Liver (tissue), 9 donors: Measurements from ENCODE around the gene FREY1. TPM values are rescaled to one million over a fixed set of nuclear protein-coding genes. Genes with fewer than 3 reads are reported as not detected.

Source experiments
- DNase-seq: peaks from one replicate; pipeline ENCODE4 v3.0.0-alpha.2; 2017; ENCODE audit warnings: low spot score
- H3K27ac ChIP-seq, 2 donors: one replicate each; pipeline ENCODE4 v1.7.0; 2013; ENCODE audit warnings: inconsistent platforms in 2 of 2, low read length in 2 of 2, control low read depth in 1 of 2, low read depth in 1 of 2, mild to moderate bottlenecking in 1 of 2
- H3K27me3 ChIP-seq, 4 donors: one replicate each; pipeline versions ENCODE4 v1.6.1 to v1.7.0; 2013; ENCODE audit warnings: low read length in 3 of 4, inconsistent platforms in 1 of 4, mild to moderate bottlenecking in 1 of 4, moderate library complexity in 1 of 4; ENCODE audit not compliant: control insufficient read depth in 4 of 4, insufficient read depth in 4 of 4
- H3K36me3 ChIP-seq, 4 donors: one replicate each; pipeline versions ENCODE4 v1.6.1 to v1.7.0; 2013; ENCODE audit warnings: low read length in 3 of 4, mild to moderate bottlenecking in 3 of 4, low read depth in 1 of 4, moderate library complexity in 1 of 4; ENCODE audit not compliant: control insufficient read depth in 4 of 4, insufficient read depth in 3 of 4
- H3K4me1 ChIP-seq, 4 donors: one replicate each; pipeline versions ENCODE4 v1.6.1 to v1.7.0; 2013; ENCODE audit warnings: low read length in 3 of 4, mild to moderate bottlenecking in 3 of 4, moderate library complexity in 1 of 4; ENCODE audit not compliant: control insufficient read depth in 4 of 4, insufficient read depth in 4 of 4
- H3K4me3 ChIP-seq, 3 donors: one replicate each; pipeline versions ENCODE4 v1.6.1 to v1.7.0; 2013; ENCODE audit warnings: low read length in 3 of 3, control low read depth in 1 of 3, low read depth in 1 of 3, mild to moderate bottlenecking in 1 of 3
- H3K9ac ChIP-seq, 2 donors: one replicate each; pipeline ENCODE4 v1.7.0; 2013; ENCODE audit warnings: low read length in 2 of 2, mild to moderate bottlenecking in 2 of 2, moderate library complexity in 2 of 2, control low read depth in 1 of 2, low read depth in 1 of 2
- H3K9me3 ChIP-seq, 4 donors: one replicate each; pipeline versions ENCODE4 v1.6.1 to v1.7.0; 2013; ENCODE audit warnings: low read length in 3 of 4; ENCODE audit not compliant: control insufficient read depth in 4 of 4
- EGR1 ChIP-seq, 2 donors: IDR thresholded peaks; 2 replicates each; pipeline ENCODE4 v1.6.1; 2016 to 2018; ENCODE audit warnings: antibody characterized with exemption in 2 of 2, low read depth in 2 of 2
- FOXA1 ChIP-seq: IDR thresholded peaks from 2 replicates; pipeline ENCODE4 v1.6.1; 2016; ENCODE audit warnings: antibody characterized with exemption
- HNF4G ChIP-seq: IDR thresholded peaks from 2 replicates; pipeline ENCODE4 v1.6.1; 2016; ENCODE audit warnings: antibody characterized with exemption
- JUND ChIP-seq, 2 donors: IDR thresholded peaks; 2 replicates each; pipeline ENCODE4 v1.6.1; 2016; ENCODE audit warnings: antibody characterized with exemption in 2 of 2
- WGBS: extraction: QIAGEN DNeasy Blood & Tissue Kit; methylation state at CpG from one replicate; pipeline ENCODE4 v1.1.7; 2013; 5-methylcytosine and 5-hydroxymethylcytosine counted together
- polyA plus RNA-seq, 2 donors: library from polyadenylated mRNA; stranded (reverse) in 1 of 2; unstranded in 1 of 2; fragments of 200-250 nt in 1 of 2; fragments of >200 nt in 1 of 2; fragmentation: Nextera tagmentation in 1 of 2; extraction: Ambion mirVana in 1 of 2; gene quantifications; one replicate each; pipeline versions ENCODE4 v1.2.1 to v1.2.3, GENCODE V29; 2013 to 2015
- total RNA-seq, 2 donors: library from RNA; depleted of rRNA; stranded (reverse); fragments of >200 nt; gene quantifications; one replicate each; pipeline ENCODE4 v1.2.3, GENCODE V29; 2014
- TF ChIP-seq, protein P1 (sequence below): fragments of 150-350 bp; IDR thresholded peaks from 2 replicates; pipeline ENCODE4 v1.5.1; 2017; ENCODE audit warnings: improper control_type of control experiment, low read depth, low read length; ENCODE audit not compliant: missing input control
- TF ChIP-seq, protein P2 (sequence below): IDR thresholded peaks from 2 replicates; pipeline ENCODE4 v1.6.1; 2016; ENCODE audit warnings: antibody characterized with exemption, mild to moderate bottlenecking
- donor health status: healthy.
- donor health status: healthy.
- donor health status: healthy.
- donor health status: healthy.
- donor health status: healthy.

FREY1 gene
- total and polyA plus RNA-seq, 4 donors: 0.18 to 2.1 (median 0.75) TPM; not detected in 1

- H3K27ac ChIP-seq: no peak overlapping the region
- WGBS: 90% methylated on average over 3 of the region's 3 CpGs
- TF ChIP-seq JUND (IDR thresholded peaks at IDR 0.05) (no peak), FOXA1 (no peak)
- TF ChIP-seq, protein P1, sequence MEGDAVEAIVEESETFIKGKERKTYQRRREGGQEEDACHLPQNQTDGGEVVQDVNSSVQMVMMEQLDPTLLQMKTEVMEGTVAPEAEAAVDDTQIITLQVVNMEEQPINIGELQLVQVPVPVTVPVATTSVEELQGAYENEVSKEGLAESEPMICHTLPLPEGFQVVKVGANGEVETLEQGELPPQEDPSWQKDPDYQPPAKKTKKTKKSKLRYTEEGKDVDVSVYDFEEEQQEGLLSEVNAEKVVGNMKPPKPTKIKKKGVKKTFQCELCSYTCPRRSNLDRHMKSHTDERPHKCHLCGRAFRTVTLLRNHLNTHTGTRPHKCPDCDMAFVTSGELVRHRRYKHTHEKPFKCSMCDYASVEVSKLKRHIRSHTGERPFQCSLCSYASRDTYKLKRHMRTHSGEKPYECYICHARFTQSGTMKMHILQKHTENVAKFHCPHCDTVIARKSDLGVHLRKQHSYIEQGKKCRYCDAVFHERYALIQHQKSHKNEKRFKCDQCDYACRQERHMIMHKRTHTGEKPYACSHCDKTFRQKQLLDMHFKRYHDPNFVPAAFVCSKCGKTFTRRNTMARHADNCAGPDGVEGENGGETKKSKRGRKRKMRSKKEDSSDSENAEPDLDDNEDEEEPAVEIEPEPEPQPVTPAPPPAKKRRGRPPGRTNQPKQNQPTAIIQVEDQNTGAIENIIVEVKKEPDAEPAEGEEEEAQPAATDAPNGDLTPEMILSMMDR: no peak
- no peaks in the 10 kb centered on the region for H3K36me3 ChIP-seq
- peaks cover 0 to 12% (median 4%) of the 10 kb centered on the region in 4 donors for H3K4me1 ChIP-seq
- no peak for DNase-seq
- H3K27me3 ChIP-seq: no peaks in the 10 kb centered on the region
- H3K9ac ChIP-seq: no peak overlapping the region
- no peak overlapping the region for H3K4me3 ChIP-seq
- no peaks in the 10 kb centered on the region for H3K9me3 ChIP-seq
These were observed 18.5 kb upstream of the FREY1 start for GRCh38 chr11:45925550-45925949.

DNA sequence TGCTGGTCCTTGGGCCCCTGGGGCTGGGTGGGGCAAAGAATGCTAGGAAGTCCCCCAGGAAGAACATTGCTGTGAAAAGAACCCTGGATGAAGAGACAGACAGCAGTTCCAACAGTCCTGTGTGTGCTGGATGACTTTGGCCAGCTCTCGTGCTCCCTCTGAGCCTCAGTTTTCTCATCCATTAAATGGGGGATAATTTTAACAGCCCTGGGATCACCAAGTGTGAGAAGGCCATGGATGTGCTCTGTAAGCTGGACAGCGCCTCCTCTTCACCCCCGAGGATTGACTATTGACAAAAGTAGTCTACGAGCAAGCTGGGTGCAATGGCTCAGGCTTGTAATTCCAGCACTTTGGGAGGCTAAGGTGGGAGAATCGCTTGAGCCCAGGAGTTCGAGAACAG, 17.9 kb upstream of the FREY1 start:
- Histone ChIP-seq H3K27me3 (no peaks in the 10 kb centered on the region), H3K4me1 (peaks cover 0 to 12% (median 4%) of the 10 kb centered on the region in 4 donors), H3K27ac (no peak overlapping the region), H3K9ac (no peak overlapping the region), H3K36me3 (no peaks in the 10 kb centered on the region), H3K4me3 (no peak overlapping the region), H3K9me3 (no peaks in the 10 kb centered on the region)
- 95% methylated on average over 6 of the region's 6 CpGs for WGBS
- no peak for TF ChIP-seq HNF4G
- TF ChIP-seq, protein P1: no peak
- DNase-seq: no peak

- H3K9ac ChIP-seq: no peak overlapping the region
- no peaks in the 10 kb centered on the region for H3K36me3 ChIP-seq
- peaks cover 0 to 12% (median 4%) of the 10 kb centered on the region in 4 donors for H3K4me1 ChIP-seq
- no peak overlapping the region for H3K4me3 ChIP-seq
- DNase-seq: no peak
- H3K27ac ChIP-seq: no peak overlapping the region
- 91% methylated on average over 22 of the region's 22 CpGs for WGBS
- TF ChIP-seq, protein P2, sequence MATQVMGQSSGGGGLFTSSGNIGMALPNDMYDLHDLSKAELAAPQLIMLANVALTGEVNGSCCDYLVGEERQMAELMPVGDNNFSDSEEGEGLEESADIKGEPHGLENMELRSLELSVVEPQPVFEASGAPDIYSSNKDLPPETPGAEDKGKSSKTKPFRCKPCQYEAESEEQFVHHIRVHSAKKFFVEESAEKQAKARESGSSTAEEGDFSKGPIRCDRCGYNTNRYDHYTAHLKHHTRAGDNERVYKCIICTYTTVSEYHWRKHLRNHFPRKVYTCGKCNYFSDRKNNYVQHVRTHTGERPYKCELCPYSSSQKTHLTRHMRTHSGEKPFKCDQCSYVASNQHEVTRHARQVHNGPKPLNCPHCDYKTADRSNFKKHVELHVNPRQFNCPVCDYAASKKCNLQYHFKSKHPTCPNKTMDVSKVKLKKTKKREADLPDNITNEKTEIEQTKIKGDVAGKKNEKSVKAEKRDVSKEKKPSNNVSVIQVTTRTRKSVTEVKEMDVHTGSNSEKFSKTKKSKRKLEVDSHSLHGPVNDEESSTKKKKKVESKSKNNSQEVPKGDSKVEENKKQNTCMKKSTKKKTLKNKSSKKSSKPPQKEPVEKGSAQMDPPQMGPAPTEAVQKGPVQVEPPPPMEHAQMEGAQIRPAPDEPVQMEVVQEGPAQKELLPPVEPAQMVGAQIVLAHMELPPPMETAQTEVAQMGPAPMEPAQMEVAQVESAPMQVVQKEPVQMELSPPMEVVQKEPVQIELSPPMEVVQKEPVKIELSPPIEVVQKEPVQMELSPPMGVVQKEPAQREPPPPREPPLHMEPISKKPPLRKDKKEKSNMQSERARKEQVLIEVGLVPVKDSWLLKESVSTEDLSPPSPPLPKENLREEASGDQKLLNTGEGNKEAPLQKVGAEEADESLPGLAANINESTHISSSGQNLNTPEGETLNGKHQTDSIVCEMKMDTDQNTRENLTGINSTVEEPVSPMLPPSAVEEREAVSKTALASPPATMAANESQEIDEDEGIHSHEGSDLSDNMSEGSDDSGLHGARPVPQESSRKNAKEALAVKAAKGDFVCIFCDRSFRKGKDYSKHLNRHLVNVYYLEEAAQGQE: no peak
- no peak for TF ChIP-seq EGR1 (IDR thresholded peaks at IDR 0.05; ENCODE audit: low read depth in 2 of 2)
- H3K27me3 ChIP-seq: no peaks in the 10 kb centered on the region
- no peaks in the 10 kb centered on the region for H3K9me3 ChIP-seq
These were observed 17.2 kb upstream of the FREY1 start for GRCh38 chr11:45924036-45924915.
